Memory B cell (primary cell): ENCODE results near the gene EHMT1.
"Not testable (repeated sequence)": the region's sequence is repeated elsewhere in the genome, so short reads cannot be mapped to it uniquely, and the experiment has no call there.

Experiments used
- ATAC-seq: fragments of 150-1000 bp; cut with Tn5 transposase; 2 replicates; pipeline ENCODE4 v1.10.0; 2021; ENCODE audit warnings: low read depth, mild to moderate bottlenecking, moderate library complexity
- DNase-seq, 2 donors: peaks; one replicate each; pipeline ENCODE4 v3.0.0; 2022; ENCODE audit warnings: low spot score in 2 of 2
- H3K27ac Mint-ChIP-seq: one replicate; pipeline ENCODE4 v1.8.0; 2022; ENCODE audit warnings: mild to moderate bottlenecking, moderate library complexity, mixed read lengths
- H3K27me3 Mint-ChIP-seq: one replicate; pipeline ENCODE4 v1.8.0; 2022; ENCODE audit warnings: mixed read lengths
- H3K36me3 Mint-ChIP-seq: one replicate; pipeline ENCODE4 v1.8.0; 2022; ENCODE audit warnings: mild to moderate bottlenecking, mixed read lengths
- H3K4me1 Mint-ChIP-seq: one replicate; pipeline ENCODE4 v1.8.0; 2022; ENCODE audit warnings: mixed read lengths
- H3K4me3 Mint-ChIP-seq: one replicate; pipeline ENCODE4 v1.8.0; 2022; ENCODE audit warnings: mild to moderate bottlenecking, moderate library complexity, mixed read lengths
- H3K9me3 Mint-ChIP-seq: one replicate; pipeline ENCODE4 v1.8.0; 2022; ENCODE audit warnings: mixed read lengths

EHMT1 gene

GRCh38 chr9:137866226-137867141, 247.7 kb downstream of the EHMT1 start:
- Mint-ChIP-seq H3K4me3 (no peak overlapping the region), H3K36me3 (peaks cover 5% of the 10 kb centered on the region), H3K9me3 (peaks cover 3% of the 10 kb centered on the region), H3K27me3 (peaks cover 27% of the 10 kb centered on the region), H3K27ac (no peak overlapping the region), H3K4me1 (peaks cover 4% of the 10 kb centered on the region)
- no peak for ATAC-seq
- DNase-seq: no peak

GRCh38 chr9:137870432-137870831, 251.6 kb downstream of the EHMT1 start:
- H3K4me3 Mint-ChIP-seq: no peak overlapping the region
- DNase-seq: no peak
- peaks cover 2% of the 10 kb centered on the region for H3K36me3 Mint-ChIP-seq
- H3K27me3 Mint-ChIP-seq: peaks cover 26% of the 10 kb centered on the region
- peaks cover 3% of the 10 kb centered on the region for H3K9me3 Mint-ChIP-seq
- H3K4me1 Mint-ChIP-seq: peaks cover 4% of the 10 kb centered on the region
- H3K27ac Mint-ChIP-seq: no peak overlapping the region
- ATAC-seq: no peak

GRCh38 chr9:137872296-137872695, 253.5 kb downstream of the EHMT1 start:
- DNase-seq (no peak), ATAC-seq (no peak)
- Mint-ChIP-seq H3K27me3 (peaks cover 22% of the 10 kb centered on the region), H3K4me3 (no peak overlapping the region), H3K36me3 (peaks cover 4% of the 10 kb centered on the region), H3K4me1 (no peaks in the 10 kb centered on the region), H3K9me3 (peaks cover 3% of the 10 kb centered on the region), H3K27ac (no peak overlapping the region)

- Mint-ChIP-seq H3K4me3 (no peak overlapping the region), H3K9me3 (peaks cover 3% of the 10 kb centered on the region), H3K27me3 (peaks cover 13% of the 10 kb centered on the region), H3K4me1 (no peaks in the 10 kb centered on the region), H3K27ac (no peak overlapping the region), H3K36me3 (peaks cover 4% of the 10 kb centered on the region)
- ATAC-seq: no peak
- DNase-seq: no peak
These were observed 254.6 kb downstream of the EHMT1 start for GRCh38 chr9:137873408-137873807.

- ATAC-seq (no peak), DNase-seq (no peak)
- H3K4me1 Mint-ChIP-seq: no peaks in the 10 kb centered on the region
- no peak overlapping the region for H3K4me3 Mint-ChIP-seq
- H3K27ac Mint-ChIP-seq: no peak overlapping the region
- peaks cover 2% of the 10 kb centered on the region for H3K36me3 Mint-ChIP-seq
- peaks cover 11% of the 10 kb centered on the region for H3K27me3 Mint-ChIP-seq
- H3K9me3 Mint-ChIP-seq: peaks cover 3% of the 10 kb centered on the region
These were observed 255.1 kb downstream of the EHMT1 start for GRCh38 chr9:137873858-137874362.

GRCh38 chr9:137875354-137875753, 256.5 kb downstream of the EHMT1 start:
- no peak overlapping the region for H3K4me3 Mint-ChIP-seq

GRCh38 chr9:137875846-137876245, 257.0 kb downstream of the EHMT1 start:
- peaks cover 14% of the 10 kb centered on the region for H3K27me3 Mint-ChIP-seq
- H3K9me3 Mint-ChIP-seq: peaks cover 3% of the 10 kb centered on the region
- H3K27ac Mint-ChIP-seq: no peak overlapping the region
- no peak for DNase-seq
- H3K4me1 Mint-ChIP-seq: no peaks in the 10 kb centered on the region
- ATAC-seq: no peak
- peaks cover 2% of the 10 kb centered on the region for H3K36me3 Mint-ChIP-seq
- no peak overlapping the region for H3K4me3 Mint-ChIP-seq

More at GRCh38 chr9:137875354-137875753, 256.5 kb downstream of the EHMT1 start:
- peaks cover 14% of the 10 kb centered on the region for H3K27me3 Mint-ChIP-seq
- H3K36me3 Mint-ChIP-seq: peaks cover 2% of the 10 kb centered on the region
- ATAC-seq (no peak), DNase-seq (no peak)
- H3K4me1 Mint-ChIP-seq: no peaks in the 10 kb centered on the region
- H3K27ac Mint-ChIP-seq: no peak overlapping the region
- peaks cover 3% of the 10 kb centered on the region for H3K9me3 Mint-ChIP-seq

- Mint-ChIP-seq H3K9me3 (peaks cover 3% of the 10 kb centered on the region), H3K4me3 (peak overlapping the region; percentile 66), H3K4me1 (no peaks in the 10 kb centered on the region), H3K36me3 (peaks cover 2% of the 10 kb centered on the region), H3K27me3 (peaks cover 17% of the 10 kb centered on the region), H3K27ac (no peak overlapping the region)
- ATAC-seq (no peak), DNase-seq (no peak)
These were observed 257.5 kb downstream of the EHMT1 start for GRCh38 chr9:137876269-137876668.

GRCh38 chr9:137876781-137877386, 258.1 kb downstream of the EHMT1 start:
- ATAC-seq: no peak
- peaks cover 3% of the 10 kb centered on the region for H3K9me3 Mint-ChIP-seq
- H3K4me1 Mint-ChIP-seq: no peaks in the 10 kb centered on the region
- no peak overlapping the region for H3K4me3 Mint-ChIP-seq
- peaks cover 21% of the 10 kb centered on the region for H3K27me3 Mint-ChIP-seq
- no peak overlapping the region for H3K27ac Mint-ChIP-seq
- peaks cover 2% of the 10 kb centered on the region for H3K36me3 Mint-ChIP-seq
- DNase-seq: no peak

GRCh38 chr9:137877506-137878122, 258.8 kb downstream of the EHMT1 start, which contains the start of gene CACNA1B:
CACNA1B (plus strand) TSS chr9:137877782; CDS start chr9:137877934, 152 bp downstream.
- DNase-seq, H3K36me3 Mint-ChIP-seq, H3K27ac Mint-ChIP-seq, H3K4me3 Mint-ChIP-seq, H3K9me3 Mint-ChIP-seq, H3K4me1 Mint-ChIP-seq: not testable (repeated sequence)
- H3K27me3 Mint-ChIP-seq: peaks cover 23% of the 10 kb centered on the region
- ATAC-seq: peak; percentile 31

GRCh38 chr9:137878146-137878941, 259.5 kb downstream of the EHMT1 start:
- Mint-ChIP-seq H3K27ac (no peak overlapping the region), H3K4me1 (no peaks in the 10 kb centered on the region), H3K9me3 (peaks cover 3% of the 10 kb centered on the region), H3K4me3 (no peak overlapping the region), H3K27me3 (peaks cover 23% of the 10 kb centered on the region), H3K36me3 (peaks cover 2% of the 10 kb centered on the region)
- DNase-seq (peak in 1 of 2 donors; percentile 44), ATAC-seq (peak; percentile 53)

GRCh38 chr9:137879052-137879451, 260.2 kb downstream of the EHMT1 start:
- H3K9me3 Mint-ChIP-seq: peaks cover under 1% of the 10 kb centered on the region
- H3K27ac Mint-ChIP-seq: no peak overlapping the region

GRCh38 chr9:137879566-137880150, 260.9 kb downstream of the EHMT1 start:
- no peaks in the 10 kb centered on the region for H3K9me3 Mint-ChIP-seq
- peaks cover 2% of the 10 kb centered on the region for H3K36me3 Mint-ChIP-seq
- ATAC-seq: no peak
- no peak for DNase-seq
- peaks cover 20% of the 10 kb centered on the region for H3K27me3 Mint-ChIP-seq
- no peaks in the 10 kb centered on the region for H3K4me1 Mint-ChIP-seq
- no peak overlapping the region for H3K27ac Mint-ChIP-seq
- no peak overlapping the region for H3K4me3 Mint-ChIP-seq

More at GRCh38 chr9:137879052-137879451, 260.2 kb downstream of the EHMT1 start:
- Mint-ChIP-seq H3K4me3 (peak overlapping the region; percentile 43), H3K36me3 (peaks cover 2% of the 10 kb centered on the region), H3K27me3 (peaks cover 20% of the 10 kb centered on the region), H3K4me1 (no peaks in the 10 kb centered on the region)
- no peak for DNase-seq
- ATAC-seq: no peak
